Skeletal muscle satellite cell (primary cell): ENCODE results near the gene LGMN.
"Not testable (repeated sequence)": the region's sequence is repeated elsewhere in the genome, so short reads cannot be mapped to it uniquely, and the experiment has no call there.

Source experiments
- H3K27me3 ChIP-seq: 2 replicates; pipeline ENCODE4 v1.7.0; 2013; ENCODE audit warnings: low read length; ENCODE audit not compliant: control insufficient read depth, insufficient read depth
- H3K36me3 ChIP-seq: 2 replicates; pipeline ENCODE4 v1.7.0; 2013; ENCODE audit warnings: mild to moderate bottlenecking, control low read depth, low read length; ENCODE audit not compliant: insufficient read depth
- H3K4me1 ChIP-seq: 2 replicates; pipeline ENCODE4 v1.7.0; 2013; ENCODE audit warnings: low read length; ENCODE audit not compliant: control insufficient read depth, insufficient read depth
- H3K4me2 ChIP-seq: 2 replicates; pipeline ENCODE4 v1.7.0; 2013; ENCODE audit warnings: mild to moderate bottlenecking, low read length
- H3K4me3 ChIP-seq: 2 replicates; pipeline ENCODE4 v1.7.0; 2013; ENCODE audit warnings: low read length
- H3K9ac ChIP-seq: 2 replicates; pipeline ENCODE4 v1.7.0; 2013; ENCODE audit warnings: mild to moderate bottlenecking, low read depth, low read length, moderate library complexity
- H3K9me3 ChIP-seq: replicated peaks from 2 replicates; pipeline ENCODE4 v1.7.0; 2013; ENCODE audit warnings: mild to moderate bottlenecking, control low read depth, low read length

The LGMN gene

GRCh38 chr14:92719421-92719820, 29.0 kb downstream of the LGMN start:
- Histone ChIP-seq H3K4me1 (no peaks in the 10 kb centered on the region), H3K4me2 (no peak overlapping the region), H3K9me3 (no peaks in the 10 kb centered on the region), H3K27me3 (no peaks in the 10 kb centered on the region), H3K4me3 (no peak overlapping the region), H3K36me3 (no peaks in the 10 kb centered on the region), H3K9ac (no peak overlapping the region)

- Histone ChIP-seq H3K9me3 (no peaks in the 10 kb centered on the region), H3K4me1 (no peaks in the 10 kb centered on the region), H3K9ac (no peak overlapping the region), H3K36me3 (no peaks in the 10 kb centered on the region), H3K4me2 (no peak overlapping the region), H3K27me3 (no peaks in the 10 kb centered on the region), H3K4me3 (no peak overlapping the region)
These were observed 29.8 kb downstream of the LGMN start for GRCh38 chr14:92718664-92719063.

GRCh38 chr14:92717571-92718042, 30.8 kb downstream of the LGMN start:
- H3K9ac ChIP-seq, result no peak overlapping the region

GRCh38 chr14:92716131-92716530, 32.3 kb downstream of the LGMN start:
- H3K9me3 ChIP-seq, result no peaks in the 10 kb centered on the region
- H3K36me3 ChIP-seq, result no peaks in the 10 kb centered on the region
- no peak overlapping the region for H3K9ac ChIP-seq
- H3K4me1 ChIP-seq, result no peaks in the 10 kb centered on the region
- H3K4me3 ChIP-seq, result no peak overlapping the region
- no peak overlapping the region for H3K4me2 ChIP-seq
- no peaks in the 10 kb centered on the region for H3K27me3 ChIP-seq

More at GRCh38 chr14:92717571-92718042, 30.8 kb downstream of the LGMN start:
- H3K4me3 ChIP-seq, result no peak overlapping the region
- H3K4me1 ChIP-seq, result no peaks in the 10 kb centered on the region
- no peak overlapping the region for H3K4me2 ChIP-seq
- no peaks in the 10 kb centered on the region for H3K9me3 ChIP-seq
- no peaks in the 10 kb centered on the region for H3K36me3 ChIP-seq
- H3K27me3 ChIP-seq, result no peaks in the 10 kb centered on the region

- not testable (repeated sequence) for H3K36me3 ChIP-seq
These were observed 33.6 kb downstream of the LGMN start for GRCh38 chr14:92714739-92715307.

GRCh38 chr14:92712654-92713051, 35.8 kb downstream of the LGMN start:
- Histone ChIP-seq H3K4me1 (peaks cover 10% of the 10 kb centered on the region), H3K4me2 (no peak overlapping the region), H3K27me3 (no peaks in the 10 kb centered on the region), H3K9me3 (no peaks in the 10 kb centered on the region), H3K9ac (no peak overlapping the region), H3K4me3 (no peak overlapping the region), H3K36me3 (no peaks in the 10 kb centered on the region)

More at GRCh38 chr14:92714739-92715307, 33.6 kb downstream of the LGMN start:
- H3K4me2 ChIP-seq, H3K4me3 ChIP-seq, H3K9me3 ChIP-seq, H3K27me3 ChIP-seq, H3K9ac ChIP-seq, H3K4me1 ChIP-seq: not testable (repeated sequence)

GRCh38 chr14:92711976-92712653, 36.3 kb downstream of the LGMN start:
- Histone ChIP-seq H3K9me3 (no peaks in the 10 kb centered on the region), H3K4me3 (no peak overlapping the region), H3K4me1 (peaks cover 10% of the 10 kb centered on the region), H3K36me3 (no peaks in the 10 kb centered on the region), H3K27me3 (no peaks in the 10 kb centered on the region), H3K9ac (no peak overlapping the region), H3K4me2 (no peak overlapping the region)

GRCh38 chr14:92710001-92710341, 38.5 kb downstream of the LGMN start:
- Histone ChIP-seq H3K9me3 (no peaks in the 10 kb centered on the region), H3K27me3 (no peaks in the 10 kb centered on the region), H3K4me3 (no peak overlapping the region), H3K9ac (no peak overlapping the region), H3K4me2 (no peak overlapping the region), H3K36me3 (no peaks in the 10 kb centered on the region), H3K4me1 (peaks cover 10% of the 10 kb centered on the region)

GRCh38 chr14:92709340-92710000, 39.0 kb downstream of the LGMN start:
- no peak overlapping the region for H3K9ac ChIP-seq
- peaks cover 10% of the 10 kb centered on the region for H3K4me1 ChIP-seq
- H3K27me3 ChIP-seq, result no peaks in the 10 kb centered on the region
- no peak overlapping the region for H3K4me3 ChIP-seq
- no peaks in the 10 kb centered on the region for H3K36me3 ChIP-seq
- H3K4me2 ChIP-seq, result no peak overlapping the region
- H3K9me3 ChIP-seq, result no peaks in the 10 kb centered on the region

GRCh38 chr14:92706386-92706785, 42.0 kb downstream of the LGMN start:
- Histone ChIP-seq H3K27me3 (no peaks in the 10 kb centered on the region), H3K9ac (no peak overlapping the region), H3K4me3 (no peak overlapping the region), H3K4me2 (no peak overlapping the region), H3K9me3 (no peaks in the 10 kb centered on the region), H3K4me1 (peaks cover 10% of the 10 kb centered on the region), H3K36me3 (no peaks in the 10 kb centered on the region)

- Histone ChIP-seq H3K4me2 (no peak overlapping the region), H3K36me3 (no peaks in the 10 kb centered on the region), H3K4me1 (peaks cover 10% of the 10 kb centered on the region), H3K9me3 (no peaks in the 10 kb centered on the region), H3K27me3 (no peaks in the 10 kb centered on the region), H3K9ac (no peak overlapping the region), H3K4me3 (no peak overlapping the region)
These were observed 43.6 kb downstream of the LGMN start for GRCh38 chr14:92704821-92705220.
